ENCODE data around the gene BTBD9.

BTBD9 gene

GRCh38 chr6:38161754-38162492 lies 477.8 kb downstream of the BTBD9 start:
- ATAC-seq = no peak
- no peak for TF ChIP-seq SNAI2 (CRISPR knock-in tag; IDR thresholded peaks at IDR 0.05)
- TF ChIP-seq ZC3H10 (CRISPR knock-in tag; IDR thresholded peaks at IDR 0.05) = no peak
- TF ChIP-seq ZNF565 (CRISPR knock-in tag; conservative IDR thresholded peaks at IDR 0.05; ENCODE audit: low read depth) = no peak
- no peak for TF ChIP-seq CSDC2 (CRISPR knock-in tag; IDR thresholded peaks at IDR 0.05)
- TF ChIP-seq CSRNP3 (CRISPR knock-in tag; IDR thresholded peaks at IDR 0.05) = no peak
- no peak for TF ChIP-seq ARNTL (CRISPR knock-in tag; IDR thresholded peaks at IDR 0.05; ENCODE audit: borderline replicate concordance, low read depth)
- no peak for TF ChIP-seq ZFP3 (CRISPR knock-in tag; IDR thresholded peaks at IDR 0.05)
- no peak for TF ChIP-seq TSHZ2 (CRISPR knock-in tag; IDR thresholded peaks at IDR 0.05)
- no peak for TF ChIP-seq TOX (CRISPR knock-in tag; IDR thresholded peaks at IDR 0.05; ENCODE audit: borderline replicate concordance)
- no peak for TF ChIP-seq ZNF70 (CRISPR knock-in tag; IDR thresholded peaks at IDR 0.05)
- TF ChIP-seq RARB (CRISPR knock-in tag; IDR thresholded peaks at IDR 0.05) = no peak
- TF ChIP-seq TCF4 (CRISPR knock-in tag; IDR thresholded peaks at IDR 0.05; ENCODE audit: borderline replicate concordance) = no peak
- TF ChIP-seq CREB5 (CRISPR knock-in tag; IDR thresholded peaks at IDR 0.05; ENCODE audit: low read depth) = no peak
- no peak for TF ChIP-seq PATZ1 (CRISPR knock-in tag; IDR thresholded peaks at IDR 0.05; ENCODE audit: borderline replicate concordance)
- no peak for TF ChIP-seq ISL1 (CRISPR knock-in tag; IDR thresholded peaks at IDR 0.05)
- TF ChIP-seq GLIS3 (CRISPR knock-in tag; IDR thresholded peaks at IDR 0.05) = no peak
- no peak for TF ChIP-seq BACH2 (CRISPR knock-in tag; IDR thresholded peaks at IDR 0.05; ENCODE audit: borderline replicate concordance)
- TF ChIP-seq POU6F1 (CRISPR knock-in tag; IDR thresholded peaks at IDR 0.05; ENCODE audit: borderline replicate concordance, low read depth) = no peak
- TF ChIP-seq OSR1 (CRISPR knock-in tag; IDR thresholded peaks at IDR 0.05) = no peak
- TF ChIP-seq ZFP30 (CRISPR knock-in tag; IDR thresholded peaks at IDR 0.05) = no peak

GRCh38 chr6:38161331-38161730 lies 478.4 kb downstream of the BTBD9 start:
- ATAC-seq = no peak
- TF ChIP-seq TSHZ2 (CRISPR knock-in tag; IDR thresholded peaks at IDR 0.05) (no peak), CSRNP3 (CRISPR knock-in tag; IDR thresholded peaks at IDR 0.05) (no peak), ARNTL (CRISPR knock-in tag; IDR thresholded peaks at IDR 0.05; ENCODE audit: borderline replicate concordance, low read depth) (no peak), ZNF8 (CRISPR knock-in tag; IDR thresholded peaks at IDR 0.05) (no peak), ZFP30 (CRISPR knock-in tag; IDR thresholded peaks at IDR 0.05) (no peak), SNAI2 (CRISPR knock-in tag; IDR thresholded peaks at IDR 0.05) (no peak), ZNF70 (CRISPR knock-in tag; IDR thresholded peaks at IDR 0.05) (no peak), TCF4 (CRISPR knock-in tag; IDR thresholded peaks at IDR 0.05; ENCODE audit: borderline replicate concordance) (no peak), ISL1 (CRISPR knock-in tag; IDR thresholded peaks at IDR 0.05) (no peak), ESRRG (CRISPR knock-in tag; IDR thresholded peaks at IDR 0.05) (no peak), CREB5 (CRISPR knock-in tag; IDR thresholded peaks at IDR 0.05; ENCODE audit: low read depth) (no peak), OSR1 (CRISPR knock-in tag; IDR thresholded peaks at IDR 0.05) (no peak), RARB (CRISPR knock-in tag; IDR thresholded peaks at IDR 0.05) (no peak), BACH2 (CRISPR knock-in tag; IDR thresholded peaks at IDR 0.05; ENCODE audit: borderline replicate concordance) (no peak), GLIS3 (CRISPR knock-in tag; IDR thresholded peaks at IDR 0.05) (no peak), PPARA (CRISPR knock-in tag; IDR thresholded peaks at IDR 0.05; ENCODE audit: borderline replicate concordance) (no peak)
